Measurements from ENCODE around the gene MIPOL1.

DNA sequence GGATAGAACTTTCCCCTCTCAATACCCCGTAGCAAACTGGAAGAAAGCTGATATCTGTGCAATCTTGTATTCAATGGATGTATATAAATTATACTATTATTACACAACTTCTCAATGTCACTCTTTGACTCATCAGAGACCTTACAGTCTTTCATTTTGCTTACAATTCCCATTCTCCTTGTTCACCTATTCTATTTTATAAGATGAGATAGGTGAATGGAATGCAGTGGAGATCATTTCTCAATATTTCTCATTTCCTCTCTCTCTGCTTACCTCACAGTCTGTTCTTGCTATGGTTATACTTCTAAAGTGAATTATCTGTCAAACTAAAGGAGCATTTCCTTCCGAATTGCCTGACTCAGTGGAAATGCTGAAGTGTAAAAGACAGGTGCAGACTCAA, 382.4 kb downstream of the MIPOL1 start:
- TF ChIP-seq, protein P1, sequence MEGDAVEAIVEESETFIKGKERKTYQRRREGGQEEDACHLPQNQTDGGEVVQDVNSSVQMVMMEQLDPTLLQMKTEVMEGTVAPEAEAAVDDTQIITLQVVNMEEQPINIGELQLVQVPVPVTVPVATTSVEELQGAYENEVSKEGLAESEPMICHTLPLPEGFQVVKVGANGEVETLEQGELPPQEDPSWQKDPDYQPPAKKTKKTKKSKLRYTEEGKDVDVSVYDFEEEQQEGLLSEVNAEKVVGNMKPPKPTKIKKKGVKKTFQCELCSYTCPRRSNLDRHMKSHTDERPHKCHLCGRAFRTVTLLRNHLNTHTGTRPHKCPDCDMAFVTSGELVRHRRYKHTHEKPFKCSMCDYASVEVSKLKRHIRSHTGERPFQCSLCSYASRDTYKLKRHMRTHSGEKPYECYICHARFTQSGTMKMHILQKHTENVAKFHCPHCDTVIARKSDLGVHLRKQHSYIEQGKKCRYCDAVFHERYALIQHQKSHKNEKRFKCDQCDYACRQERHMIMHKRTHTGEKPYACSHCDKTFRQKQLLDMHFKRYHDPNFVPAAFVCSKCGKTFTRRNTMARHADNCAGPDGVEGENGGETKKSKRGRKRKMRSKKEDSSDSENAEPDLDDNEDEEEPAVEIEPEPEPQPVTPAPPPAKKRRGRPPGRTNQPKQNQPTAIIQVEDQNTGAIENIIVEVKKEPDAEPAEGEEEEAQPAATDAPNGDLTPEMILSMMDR (conservative IDR thresholded peaks at IDR 0.05; ENCODE audit: low read length) = no peak
- no peak for TF ChIP-seq EZH2phosphoT487 (IDR thresholded peaks at IDR 0.05; ENCODE audit: borderline replicate concordance, low read depth, low read length)
